GM18861 (cell line): ENCODE data around the gene RPS6KA5.
"Not testable (repeated sequence)": the region's sequence is repeated elsewhere in the genome, so short reads cannot be mapped to it uniquely, and the experiment has no call there.

Experiments
- ATAC-seq: cut with Tn5 transposase; IDR thresholded peaks from one replicate; pipeline ENCODE4 v1.9.1; 2021; ENCODE audit not compliant: unreplicated experiment

RPS6KA5 gene

DNA sequence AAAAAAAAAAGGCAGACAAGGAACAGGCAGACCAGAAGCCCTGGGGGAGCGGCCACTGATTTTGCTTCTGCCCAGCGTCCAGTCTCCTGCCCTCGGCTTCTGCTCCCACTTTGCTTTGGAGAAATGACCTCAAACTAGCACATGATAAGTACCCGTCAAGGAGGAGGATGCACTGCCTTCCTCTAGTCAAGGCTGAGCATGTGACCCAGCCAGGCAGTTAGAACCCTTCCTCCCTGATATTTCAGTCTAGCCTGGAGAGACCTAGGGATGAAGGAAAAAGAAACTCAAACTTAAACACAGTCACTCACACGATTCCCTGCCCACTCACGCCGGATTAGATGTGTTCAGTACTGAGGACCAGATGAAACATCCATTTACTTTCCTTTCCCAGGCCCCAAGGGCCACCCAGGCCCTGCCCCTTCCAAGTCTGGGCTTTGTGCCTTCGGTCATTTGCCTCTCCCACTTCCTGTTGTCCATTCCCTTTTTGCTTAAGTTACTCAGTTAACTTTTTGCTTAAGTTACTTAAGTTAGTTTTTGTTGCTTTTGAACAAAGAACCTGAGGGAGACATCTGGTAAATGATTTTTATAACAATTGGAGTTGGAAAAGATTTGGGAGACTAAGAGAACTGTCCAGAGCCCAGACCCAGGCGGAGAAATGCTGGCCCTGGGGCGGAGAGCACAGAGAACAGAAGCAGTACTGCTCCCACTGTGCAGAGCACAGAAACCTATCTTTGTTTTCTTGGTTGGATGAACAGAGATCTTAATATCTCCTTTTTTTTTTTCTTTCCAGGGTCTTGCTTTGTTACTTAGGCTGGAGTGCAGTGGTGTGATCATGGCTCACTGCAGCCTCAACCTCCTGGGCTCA lies 221.2 kb downstream of the RPS6KA5 start:
- no peak for ATAC-seq

DNA sequence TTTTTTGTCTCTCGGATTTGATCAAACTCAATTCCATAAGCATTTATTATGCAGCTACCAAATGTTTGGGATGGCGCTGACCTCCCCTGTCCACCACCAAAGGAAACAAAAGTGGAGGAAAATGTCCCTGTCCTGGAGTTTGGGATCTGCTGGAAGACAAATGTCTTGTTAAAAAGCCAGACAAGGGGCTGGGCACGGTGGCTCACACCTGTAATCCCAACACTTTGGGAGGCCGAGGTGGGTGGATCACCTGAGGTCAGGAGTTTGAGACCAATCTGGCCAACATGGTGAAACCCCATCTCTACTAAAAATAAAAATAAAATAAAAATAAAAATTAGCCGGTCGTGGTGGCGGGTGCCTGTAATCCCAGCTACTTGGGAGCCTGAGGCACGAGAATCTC lies 221.9 kb downstream of the RPS6KA5 start:
- not testable (repeated sequence) for ATAC-seq

DNA sequence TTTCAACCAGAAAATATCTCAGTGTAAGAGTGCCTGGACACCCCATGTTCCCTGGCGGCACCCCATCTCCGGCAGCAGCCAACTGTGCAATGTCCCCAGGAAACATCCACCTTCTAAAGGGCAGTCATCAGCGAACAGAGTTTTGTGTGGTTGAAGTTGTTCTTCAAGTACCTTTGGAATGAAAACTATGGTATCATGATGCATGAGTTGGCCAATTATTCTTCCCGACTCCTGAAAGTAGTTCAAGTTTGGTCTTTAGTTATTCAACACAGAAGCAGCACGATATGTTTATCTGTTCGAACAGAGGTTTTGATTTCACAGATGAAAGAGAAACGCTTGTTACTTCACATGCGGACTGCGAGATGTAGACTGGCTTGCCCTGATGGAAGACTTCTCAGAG lies 223.1 kb downstream of the RPS6KA5 start:
- ATAC-seq, result no peak

DNA sequence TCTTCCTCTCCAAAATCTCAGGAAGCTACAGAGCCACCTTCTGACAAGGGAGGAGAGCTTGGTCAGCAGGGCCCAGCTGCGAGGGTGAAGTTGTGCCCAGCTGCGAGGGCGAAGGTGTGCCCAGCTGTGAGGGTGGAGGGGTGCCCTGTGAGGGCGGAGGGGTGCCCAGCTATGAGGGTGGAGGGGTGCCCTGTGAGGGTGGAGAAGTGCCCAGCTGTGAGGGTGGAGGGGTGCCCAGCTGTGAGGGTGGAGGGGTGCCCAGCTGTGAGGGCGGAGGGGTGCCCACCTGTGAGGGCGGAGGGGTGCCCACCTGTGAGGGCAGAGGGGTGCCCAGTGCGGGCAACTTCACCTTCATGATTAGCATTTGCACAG lies 223.8 kb downstream of the RPS6KA5 start:
- no peak for ATAC-seq

DNA sequence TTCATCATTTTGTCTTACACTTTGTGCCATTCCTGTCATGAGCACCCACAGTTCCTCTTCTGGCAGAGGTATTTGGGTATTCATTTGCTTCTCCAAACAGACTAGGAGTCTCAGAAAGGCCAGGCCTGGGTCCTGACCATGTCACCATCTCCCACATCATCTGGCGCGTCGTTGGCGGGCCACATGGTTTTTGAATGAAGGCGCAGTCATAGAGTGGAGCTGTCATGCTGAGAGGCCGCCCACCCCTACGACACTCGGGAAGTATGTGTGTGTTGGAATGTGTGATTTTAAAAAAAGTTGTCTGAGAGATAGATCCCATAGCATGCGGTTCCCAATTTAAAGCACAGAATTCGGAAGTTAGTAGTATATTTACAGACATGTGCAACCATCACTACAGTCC lies 228.6 kb downstream of the RPS6KA5 start:
- ATAC-seq, result no peak

DNA sequence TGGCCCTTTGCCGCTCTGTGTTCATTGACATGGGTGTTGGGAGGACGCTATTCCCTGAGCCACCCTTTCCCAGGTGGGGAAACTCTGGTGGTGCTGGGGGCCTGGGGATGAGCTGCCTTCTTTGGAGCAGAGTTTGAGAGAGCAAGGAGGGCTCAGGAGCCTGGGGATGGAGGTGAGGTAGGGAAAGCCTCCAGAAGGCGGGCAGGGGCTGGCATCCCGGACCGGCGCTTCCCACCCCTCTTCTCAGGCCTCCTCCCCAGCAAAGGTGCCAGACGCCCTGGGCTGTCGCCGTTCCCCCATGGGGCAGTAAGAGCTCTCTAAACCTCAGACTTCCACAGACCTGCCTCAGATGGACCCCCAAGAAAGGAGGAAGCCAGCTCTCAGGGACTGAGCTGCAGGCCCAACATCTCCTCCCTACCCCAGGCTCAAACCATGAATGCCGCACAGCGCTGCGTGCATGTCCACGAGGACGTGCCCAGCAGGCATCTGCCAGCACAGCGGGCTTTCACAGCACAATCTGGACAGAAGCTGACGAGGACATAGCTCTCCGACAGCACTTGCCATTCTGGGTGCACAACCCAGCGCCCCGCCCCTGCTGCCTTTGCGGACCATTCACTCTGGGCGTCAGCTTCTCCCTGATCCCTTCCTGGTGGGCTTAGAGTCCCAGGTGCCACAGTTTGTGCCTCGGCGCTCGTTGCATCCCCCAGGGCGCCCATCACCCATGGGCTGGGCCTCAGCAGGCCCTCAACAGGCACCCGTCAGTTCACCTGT lies 229.3 kb downstream of the RPS6KA5 start:
- ATAC-seq, result no peak

DNA sequence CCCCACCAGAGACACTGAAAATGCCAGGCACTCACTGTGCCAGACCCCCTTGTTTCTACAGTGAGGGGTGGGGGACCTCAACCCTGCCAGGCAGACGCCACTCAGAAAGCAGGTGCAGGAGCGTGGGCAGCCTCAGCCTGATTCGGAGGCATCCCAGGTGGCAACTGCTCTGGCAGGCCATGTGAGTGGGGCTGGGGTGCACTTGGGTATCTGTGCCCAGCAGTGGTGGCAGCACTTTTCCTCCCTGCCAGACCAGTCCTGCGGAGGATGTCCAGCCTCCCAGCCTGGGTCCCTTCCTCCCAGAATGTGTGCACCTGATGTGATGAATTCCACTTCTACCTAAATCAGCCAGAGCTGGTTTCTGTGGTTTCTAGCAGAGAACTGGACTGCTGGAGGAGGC lies 230.8 kb downstream of the RPS6KA5 start:
- ATAC-seq, result no peak

DNA sequence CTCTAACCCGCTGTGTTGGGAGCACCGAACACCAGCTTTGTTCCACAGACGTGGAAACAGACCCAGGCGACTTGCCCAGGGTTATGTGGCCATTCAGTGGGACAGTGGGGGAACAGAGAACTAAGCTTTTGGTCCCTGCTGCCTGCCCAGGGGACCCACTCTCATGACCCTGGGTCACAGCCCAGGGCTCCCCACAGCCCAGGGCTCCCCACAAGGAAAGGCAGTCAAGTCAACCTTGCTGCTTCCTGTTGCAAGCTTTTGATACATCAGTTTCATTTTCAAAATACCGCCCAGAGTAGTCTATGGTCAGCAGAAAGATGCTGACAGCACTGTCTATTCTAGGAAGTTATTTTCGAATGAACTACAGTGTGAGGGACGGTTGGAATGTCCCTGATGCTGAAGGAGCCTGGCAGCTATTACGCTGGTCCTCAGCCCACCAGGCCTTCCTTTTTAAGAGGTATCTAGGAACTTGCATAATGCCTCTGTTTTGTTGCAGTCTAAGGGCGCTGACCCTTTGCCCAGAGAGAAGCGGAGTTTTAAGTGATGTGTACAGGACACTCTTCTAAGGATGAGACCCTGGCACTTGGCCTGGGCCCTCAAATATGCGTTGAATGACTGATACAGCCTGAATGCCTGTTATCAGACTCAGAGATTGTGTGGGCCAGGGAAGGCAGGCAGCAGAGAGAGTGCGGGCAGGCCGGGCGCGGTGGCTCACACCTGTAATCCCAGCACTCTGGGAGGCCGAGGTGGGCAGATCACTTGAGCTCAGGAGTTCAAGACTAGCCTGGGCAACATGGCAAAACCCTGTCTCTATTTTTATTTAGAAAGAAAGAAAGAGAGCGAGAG lies 231.6 kb downstream of the RPS6KA5 start:
- no peak for ATAC-seq

DNA sequence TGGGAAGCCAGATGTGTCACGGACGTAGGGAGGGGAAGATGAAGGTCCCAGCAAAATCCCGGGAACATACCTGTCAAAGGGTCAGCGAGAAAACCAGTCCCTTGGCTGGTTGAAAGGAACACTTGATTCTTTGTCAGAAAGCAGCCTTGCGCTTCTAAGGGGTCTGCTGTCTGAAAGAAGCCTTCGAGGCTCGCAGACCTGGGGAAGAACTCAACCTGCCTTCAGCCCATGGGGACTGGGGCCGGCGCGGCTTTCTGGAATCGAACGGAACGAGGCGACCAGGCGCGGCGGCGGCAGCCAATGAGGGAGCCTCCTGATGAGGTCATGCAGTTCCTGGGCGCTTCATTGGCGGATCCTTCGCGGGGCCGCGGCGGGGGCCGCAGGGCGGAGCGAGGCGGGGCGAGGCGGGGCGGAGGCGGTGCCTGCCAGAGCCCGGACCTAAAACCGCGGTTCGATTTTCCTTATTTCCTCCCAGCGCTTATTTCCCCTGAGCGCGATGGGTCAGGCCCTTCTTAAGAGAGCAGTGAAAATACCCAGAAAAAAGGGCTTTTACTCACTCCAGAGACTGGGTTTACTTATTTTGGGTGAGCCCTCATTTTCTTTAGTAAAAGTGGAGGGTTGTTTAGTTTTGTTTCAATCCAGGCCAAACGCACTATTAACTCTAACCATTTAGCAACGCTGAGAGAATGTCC lies 232.4 kb downstream of the RPS6KA5 start:
- peak; percentile 94 for ATAC-seq

DNA sequence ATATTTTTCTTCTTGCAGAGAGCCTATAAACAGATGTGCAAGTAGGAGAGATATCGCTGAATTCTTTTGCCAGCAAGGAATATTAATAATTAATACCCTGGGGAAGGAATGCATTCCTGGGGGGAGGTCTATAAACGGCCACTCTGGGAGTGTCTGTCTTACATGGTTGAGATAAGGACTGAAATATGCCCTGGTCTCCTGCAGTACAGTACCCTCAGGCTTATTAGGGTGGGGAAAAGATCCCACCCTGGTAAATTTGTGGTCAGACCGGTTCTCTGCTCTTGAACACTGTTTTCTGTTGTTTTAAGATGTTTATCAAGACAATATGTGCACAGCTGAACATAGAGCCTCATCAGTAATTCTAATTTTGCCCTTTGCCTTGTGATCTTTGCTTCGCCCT lies 236.9 kb downstream of the RPS6KA5 start:
- ATAC-seq, result not testable (repeated sequence)

DNA sequence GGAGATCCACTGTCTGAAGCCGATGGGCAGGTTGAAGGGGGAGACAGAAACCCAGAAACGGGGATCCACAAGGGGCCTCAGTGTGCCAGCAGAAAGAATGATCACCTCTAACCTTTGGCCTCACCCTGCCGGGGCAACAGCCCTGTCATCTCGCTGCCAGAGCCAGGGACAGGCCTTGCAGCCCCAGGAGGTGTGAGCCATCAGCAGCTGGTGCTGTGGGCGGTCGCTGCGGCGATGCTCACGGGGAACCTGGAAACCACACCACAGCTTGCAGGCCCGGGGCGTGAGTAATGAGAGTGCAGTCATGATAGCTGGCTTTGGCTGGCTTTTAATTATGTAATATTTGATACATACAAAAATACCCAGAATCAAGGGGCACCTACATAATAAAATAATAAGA lies 239.5 kb downstream of the RPS6KA5 start:
- ATAC-seq, result peak; percentile 84

DNA sequence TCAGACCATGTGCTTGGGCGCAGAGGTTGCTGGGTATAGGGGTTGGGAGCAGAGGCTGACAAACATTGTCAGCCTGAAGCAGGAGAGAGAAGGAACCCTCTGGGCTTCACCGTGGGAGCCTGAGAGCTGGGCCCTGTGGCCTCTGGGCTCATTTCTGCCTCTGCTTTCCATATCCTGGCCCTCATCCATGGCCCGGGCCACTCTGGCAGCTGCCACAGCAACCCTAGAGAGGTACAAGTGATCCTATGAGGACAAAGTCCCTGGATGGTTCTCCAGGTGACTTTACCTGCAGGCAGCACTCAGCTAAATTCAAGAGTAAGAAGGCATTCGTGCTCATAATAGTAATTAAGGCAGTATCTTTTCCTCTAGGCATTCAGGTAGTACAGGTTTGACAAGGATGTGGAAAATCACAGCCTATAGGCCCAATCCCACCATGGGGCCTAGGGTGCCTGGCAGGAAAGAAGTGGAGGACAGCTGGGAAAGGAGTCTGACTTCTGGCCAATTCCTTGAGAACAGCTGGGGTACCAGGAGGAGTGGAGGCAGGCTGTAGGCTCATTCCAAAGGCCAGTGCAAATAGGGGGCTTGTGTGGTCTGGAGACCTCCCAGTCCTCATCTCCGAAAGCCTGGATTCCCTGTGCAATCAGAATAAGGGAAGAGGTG lies 240.6 kb downstream of the RPS6KA5 start:
- no peak for ATAC-seq

DNA sequence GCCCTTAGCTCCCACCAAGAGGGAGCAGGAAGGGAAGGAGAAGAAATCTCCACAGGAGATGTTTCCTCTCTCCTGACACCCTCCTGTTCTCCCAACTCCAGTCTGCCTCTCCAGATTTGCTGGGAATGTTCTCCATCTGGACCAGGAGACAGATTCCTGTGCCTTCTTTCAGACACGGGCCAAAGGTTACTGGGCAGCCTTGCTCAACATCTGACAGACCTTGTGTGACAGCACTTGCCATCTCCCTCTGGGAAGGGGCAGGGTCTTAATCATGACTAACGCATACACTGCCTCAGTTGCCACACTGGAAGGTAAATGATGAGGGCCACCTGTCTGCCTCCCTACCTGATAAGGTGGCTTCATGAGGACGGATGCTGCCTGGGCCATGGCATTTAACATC lies 241.7 kb downstream of the RPS6KA5 start:
- ATAC-seq, result no peak

DNA sequence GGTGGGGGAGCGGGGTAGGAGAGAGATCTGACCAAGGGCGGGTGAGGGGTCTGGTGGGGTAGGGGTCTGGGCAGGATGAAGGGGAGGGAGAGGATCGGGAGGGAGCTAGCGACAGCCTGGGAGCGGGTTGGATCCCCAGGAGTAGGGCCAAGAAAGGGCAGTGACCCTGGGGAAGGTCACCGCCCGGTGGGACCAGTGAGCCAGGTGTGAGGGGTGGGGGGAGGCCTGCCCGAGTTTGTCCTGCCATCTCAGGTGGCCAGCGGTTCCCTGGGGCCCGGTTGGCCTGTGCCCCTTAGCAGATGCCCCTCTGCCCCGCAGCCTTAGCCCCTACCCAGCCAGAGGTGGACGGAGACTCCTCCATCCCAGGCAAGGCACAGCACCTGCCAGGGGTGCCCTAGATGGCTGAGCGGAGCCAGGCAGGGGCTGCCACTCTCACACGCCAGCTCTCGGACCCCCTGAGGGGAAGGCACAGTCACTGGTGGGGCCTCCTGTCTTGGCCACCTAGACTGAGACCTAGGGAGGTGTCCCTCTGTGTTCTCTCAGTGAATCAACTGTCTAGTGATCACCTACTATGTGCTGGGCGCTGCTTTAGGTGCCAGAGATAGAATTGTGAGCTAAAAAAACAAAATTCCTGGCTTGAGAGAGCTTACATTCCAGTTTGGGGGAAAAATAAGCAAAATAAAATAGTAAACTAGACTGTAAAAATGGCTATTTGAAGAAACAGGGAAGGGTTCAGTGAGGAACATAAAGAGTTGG lies 243.6 kb downstream of the RPS6KA5 start:
- no peak for ATAC-seq

DNA sequence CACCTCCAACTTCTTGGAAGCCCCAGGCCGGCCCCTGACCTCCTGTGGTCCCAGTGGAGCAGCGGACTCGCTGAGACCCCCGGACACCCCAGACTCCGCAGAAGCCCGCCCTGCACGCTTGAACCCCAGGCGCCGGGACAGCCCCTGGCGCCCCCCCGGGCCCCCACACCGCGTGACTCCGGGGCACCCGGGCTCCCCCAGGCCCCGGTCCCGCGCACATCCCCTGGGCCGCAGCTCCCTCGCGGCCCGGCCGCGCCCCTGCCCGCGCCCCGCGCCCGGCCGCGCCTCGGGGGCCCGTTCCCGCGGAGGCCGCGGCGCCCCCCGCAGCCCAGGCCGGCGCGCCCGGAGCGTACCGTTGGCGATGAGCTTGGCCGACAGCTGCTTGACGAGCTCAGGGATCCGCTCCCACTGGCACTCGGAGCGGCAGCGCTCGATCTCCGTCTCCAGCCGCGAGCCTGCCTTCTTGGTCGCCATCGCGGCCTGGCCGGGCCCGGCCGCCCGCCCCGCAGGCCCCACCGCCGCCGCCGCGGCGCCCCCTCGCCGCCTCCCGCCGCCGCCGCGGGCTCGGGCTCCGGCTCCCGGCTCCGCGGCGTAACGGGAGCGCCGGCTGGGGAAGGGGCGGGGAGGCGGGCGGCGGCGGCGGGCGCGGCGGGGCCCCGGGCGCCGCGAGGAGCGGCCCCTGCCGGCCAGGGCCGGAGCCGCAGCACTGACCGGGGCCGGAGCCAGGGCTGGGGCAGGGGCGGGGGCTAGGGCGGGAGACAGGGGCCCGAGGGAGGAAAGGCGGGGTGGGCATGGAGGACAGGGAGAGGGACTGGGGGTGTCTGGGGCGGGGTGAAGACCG lies 244.4 kb downstream of the RPS6KA5 start, which contains the start of gene TTC7B:
Gene TTC7B (minus strand): TSS at position 609 of the 841 bp plus-strand sequence. CDS start 135 bp downstream, at position 474.
- no peak for ATAC-seq

DNA sequence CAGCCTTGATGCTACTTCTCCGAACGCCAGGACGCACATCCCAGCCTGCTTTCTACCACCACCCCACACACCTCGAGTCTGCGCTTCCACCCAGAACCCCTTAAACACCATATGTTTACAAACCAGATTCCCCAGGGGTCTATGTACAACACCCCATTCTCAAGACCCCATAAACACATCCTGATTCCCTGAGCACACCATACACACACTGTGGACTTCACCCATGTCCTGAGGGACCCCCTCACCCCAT lies 244.9 kb downstream of the RPS6KA5 start:
- ATAC-seq, result no peak

DNA sequence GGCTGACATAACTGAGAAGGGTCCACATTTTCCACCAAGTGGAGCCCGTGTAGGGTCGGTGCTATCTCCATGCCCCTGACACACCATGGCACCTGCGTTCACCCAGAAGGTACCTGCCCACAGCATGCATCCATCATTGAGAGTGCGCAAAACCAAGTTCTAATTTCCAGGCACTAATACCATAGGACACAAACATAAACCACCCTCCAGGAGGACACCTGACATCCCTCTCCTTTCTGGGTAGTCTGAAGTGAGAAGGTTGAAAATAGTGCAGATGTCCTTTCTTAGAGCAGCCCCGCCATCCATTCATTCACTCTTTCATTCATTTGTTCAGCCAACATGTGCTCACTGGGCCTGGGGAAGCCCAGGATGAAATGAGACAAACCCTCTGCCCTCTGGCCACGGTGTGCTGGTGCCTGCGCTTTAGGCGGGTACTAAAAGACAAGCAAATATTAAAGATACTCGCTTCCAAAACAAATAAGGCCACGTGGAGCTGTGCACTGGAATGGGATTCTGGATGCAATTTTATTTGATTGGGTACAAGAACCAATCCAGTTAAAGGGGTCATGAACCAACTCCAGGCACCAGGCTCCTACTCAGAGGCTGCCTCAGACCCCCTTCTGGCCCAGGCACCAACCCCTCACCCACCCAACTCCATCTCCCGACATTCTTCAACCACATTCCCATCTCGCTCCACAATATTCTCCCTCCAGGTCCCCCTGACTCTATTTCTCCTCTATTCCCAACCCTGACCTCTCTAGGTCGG lies 245.5 kb downstream of the RPS6KA5 start:
- ATAC-seq, result no peak

DNA sequence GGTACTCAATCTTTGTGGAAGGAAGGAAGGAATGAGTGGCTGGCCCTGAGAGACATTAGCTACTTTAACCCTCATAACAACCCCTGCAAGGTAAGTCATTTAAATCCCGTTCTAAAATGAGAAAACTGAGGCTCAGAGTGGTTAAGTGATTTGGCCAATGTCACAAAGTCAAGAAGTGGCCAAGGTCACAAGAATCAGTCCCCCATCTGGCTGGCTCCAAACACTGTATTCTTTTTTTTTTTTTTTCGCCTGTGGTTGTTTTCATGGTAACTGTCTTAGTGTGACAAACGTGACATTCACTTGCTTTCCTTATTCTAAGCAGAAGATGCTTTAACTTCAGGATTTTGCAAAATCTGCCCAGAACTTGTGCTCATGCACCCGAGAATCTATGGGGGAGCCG lies 247.0 kb downstream of the RPS6KA5 start:
- no peak for ATAC-seq
